ENCODE results near the gene OR2V2.

DNA sequence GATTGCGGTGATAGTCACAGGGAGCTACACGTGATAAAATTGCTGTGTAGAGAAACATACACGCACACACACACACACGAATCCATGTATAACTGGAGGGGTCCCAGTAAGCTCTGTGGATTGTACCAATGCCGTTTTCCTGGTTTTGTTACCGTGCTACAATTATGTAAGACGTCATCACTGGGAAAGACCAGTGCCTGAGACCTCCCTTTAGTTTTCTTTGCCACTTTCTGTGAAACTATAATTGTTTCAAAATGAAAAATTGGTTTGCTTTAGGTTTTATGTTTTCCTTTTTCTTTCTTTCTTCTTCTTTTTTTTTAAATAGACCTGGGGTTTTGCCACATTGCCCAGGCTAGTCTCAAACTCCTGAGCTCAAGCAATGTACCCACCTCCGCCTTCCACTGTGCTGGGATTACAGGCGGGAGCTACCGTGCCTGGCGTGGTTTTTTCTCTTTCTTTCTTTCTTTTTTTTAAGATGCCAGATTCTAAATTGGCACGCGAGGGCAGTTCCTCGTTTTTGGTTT, 21.3 kb downstream of the OR2V2 start:
- no peak for TF ChIP-seq ISL1 (CRISPR knock-in tag; IDR thresholded peaks at IDR 0.05)
- TF ChIP-seq ESRRG (CRISPR knock-in tag; IDR thresholded peaks at IDR 0.05): no peak
- TF ChIP-seq RARB (CRISPR knock-in tag; IDR thresholded peaks at IDR 0.05): no peak
- TF ChIP-seq GLIS3 (CRISPR knock-in tag; IDR thresholded peaks at IDR 0.05): no peak
- TF ChIP-seq, protein P1, sequence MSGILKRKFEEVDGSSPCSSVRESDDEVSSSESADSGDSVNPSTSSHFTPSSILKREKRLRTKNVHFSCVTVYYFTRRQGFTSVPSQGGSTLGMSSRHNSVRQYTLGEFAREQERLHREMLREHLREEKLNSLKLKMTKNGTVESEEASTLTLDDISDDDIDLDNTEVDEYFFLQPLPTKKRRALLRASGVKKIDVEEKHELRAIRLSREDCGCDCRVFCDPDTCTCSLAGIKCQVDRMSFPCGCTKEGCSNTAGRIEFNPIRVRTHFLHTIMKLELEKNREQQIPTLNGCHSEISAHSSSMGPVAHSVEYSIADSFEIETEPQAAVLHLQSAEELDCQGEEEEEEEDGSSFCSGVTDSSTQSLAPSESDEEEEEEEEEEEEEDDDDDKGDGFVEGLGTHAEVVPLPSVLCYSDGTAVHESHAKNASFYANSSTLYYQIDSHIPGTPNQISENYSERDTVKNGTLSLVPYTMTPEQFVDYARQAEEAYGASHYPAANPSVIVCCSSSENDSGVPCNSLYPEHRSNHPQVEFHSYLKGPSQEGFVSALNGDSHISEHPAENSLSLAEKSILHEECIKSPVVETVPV (CRISPR knock-in tag; IDR thresholded peaks at IDR 0.05): no peak
- no peak for TF ChIP-seq ARNTL (CRISPR knock-in tag; IDR thresholded peaks at IDR 0.05; ENCODE audit: borderline replicate concordance, low read depth)
- TF ChIP-seq, protein P2, sequence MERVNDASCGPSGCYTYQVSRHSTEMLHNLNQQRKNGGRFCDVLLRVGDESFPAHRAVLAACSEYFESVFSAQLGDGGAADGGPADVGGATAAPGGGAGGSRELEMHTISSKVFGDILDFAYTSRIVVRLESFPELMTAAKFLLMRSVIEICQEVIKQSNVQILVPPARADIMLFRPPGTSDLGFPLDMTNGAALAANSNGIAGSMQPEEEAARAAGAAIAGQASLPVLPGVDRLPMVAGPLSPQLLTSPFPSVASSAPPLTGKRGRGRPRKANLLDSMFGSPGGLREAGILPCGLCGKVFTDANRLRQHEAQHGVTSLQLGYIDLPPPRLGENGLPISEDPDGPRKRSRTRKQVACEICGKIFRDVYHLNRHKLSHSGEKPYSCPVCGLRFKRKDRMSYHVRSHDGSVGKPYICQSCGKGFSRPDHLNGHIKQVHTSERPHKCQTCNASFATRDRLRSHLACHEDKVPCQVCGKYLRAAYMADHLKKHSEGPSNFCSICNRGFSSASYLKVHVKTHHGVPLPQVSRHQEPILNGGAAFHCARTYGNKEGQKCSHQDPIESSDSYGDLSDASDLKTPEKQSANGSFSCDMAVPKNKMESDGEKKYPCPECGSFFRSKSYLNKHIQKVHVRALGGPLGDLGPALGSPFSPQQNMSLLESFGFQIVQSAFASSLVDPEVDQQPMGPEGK (CRISPR knock-in tag; IDR thresholded peaks at IDR 0.05; ENCODE audit: borderline replicate concordance): no peak
